ENCODE results near the gene SUMO3. TPM values are rescaled to one million over a fixed set of nuclear protein-coding genes. Genes with fewer than 3 reads are reported as not detected.

The SUMO3 gene
- total and polyA plus RNA-seq, 2 of the 13 experiments (the other 11 are each of a cell fraction or from before 2014, with no cell fraction given): 51.4 to 92.4 TPM

DNA sequence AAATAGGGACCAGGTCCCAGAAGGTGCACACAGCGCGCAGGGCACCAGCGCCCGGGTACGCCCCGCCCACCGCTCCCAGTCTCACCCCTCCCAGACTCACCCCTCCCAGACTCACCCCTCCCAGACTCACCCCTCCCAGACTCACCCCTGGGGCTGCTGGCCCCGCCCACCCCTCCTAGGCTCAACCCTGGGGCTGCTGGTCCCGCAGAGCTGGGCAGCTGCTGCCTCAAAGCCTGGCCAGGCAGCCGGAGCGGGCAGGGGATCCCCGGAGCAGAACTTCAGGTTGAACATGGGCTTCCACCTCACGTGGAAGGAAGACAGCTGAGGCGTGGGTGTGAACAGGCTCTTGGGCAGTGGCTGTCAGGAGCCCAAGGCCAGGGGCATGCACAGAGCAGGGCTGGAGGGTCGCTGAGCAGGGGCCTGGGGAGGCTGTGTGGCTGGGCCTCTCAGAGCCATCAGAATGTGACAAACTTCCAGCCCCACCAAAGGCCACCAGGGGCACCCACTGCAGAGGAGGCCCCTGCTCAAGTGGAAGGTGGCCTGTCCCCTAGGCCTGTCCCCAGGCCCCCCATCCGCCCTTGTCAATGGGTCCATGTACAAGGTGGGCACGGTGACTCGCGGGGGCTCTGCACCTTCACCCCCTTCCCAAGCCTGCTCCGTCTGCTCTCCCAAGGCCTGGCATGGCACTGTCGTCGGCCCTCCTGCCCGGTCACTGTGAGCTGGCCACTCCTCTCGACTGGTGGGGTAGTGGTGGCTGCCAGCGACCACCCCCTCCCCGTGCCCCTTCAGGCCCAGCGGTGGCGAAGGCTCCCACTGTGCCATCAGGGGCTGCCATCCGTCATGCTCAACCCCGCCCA, 20.4 kb upstream of the SUMO3 start:
- H2AFZ ChIP-seq (ENCODE audit: low read length): no peak overlapping the region
- TF ChIP-seq ZSCAN25 (CRISPR knock-in tag; IDR thresholded peaks at IDR 0.05) (0 out of 2 replicates have a peak, but pooled peaks have one; percentile 38), EZH2 (conservative IDR thresholded peaks at IDR 0.05; ENCODE audit: low read depth, low read length) (no peak)
- WGBS (ENCODE audit: low lambda C conversion rate): 74% methylated on average over 10 of the region's 30 CpGs
- H3K4me1 ChIP-seq (ENCODE audit: insufficient read depth, low read length): peaks cover 40% of the 10 kb centered on the region
- H4K20me1 ChIP-seq (ENCODE audit: insufficient read depth, low read length): no peaks in the 10 kb centered on the region
- H3K27ac ChIP-seq (ENCODE audit: extremely low read length, insufficient read depth, low read length): no peak overlapping the region
- H3K9ac ChIP-seq (ENCODE audit: insufficient read depth, low read depth, low read length): no peak overlapping the region
- no peak for FAIRE-seq
- no peaks in the 10 kb centered on the region for H3K9me3 ChIP-seq (ENCODE audit: low read length)
- ChIA-PET CTCF (ENCODE audit: low intra/inter-chr PET ratio, low total read pairs) (no interaction called here), POLR2A (interaction anchor here (1.4 kb wide), 1 partner anchor 31 kb away, joined by 3 read pairs; no protein-coding TSS in a partner anchor)
- no peaks in the 10 kb centered on the region for H3K36me3 ChIP-seq (replicated peaks in 1 of 2; ENCODE audit: control insufficient read depth in 1 of 2, insufficient read depth in 2 of 2, low read length in 2 of 2)
- ATAC-seq: peak; percentile 65
- DNase-seq (ENCODE audit: low spot score): no peak
- H3K4me3 ChIP-seq (replicated peaks in 1 of 3; ENCODE audit: insufficient read depth in 1 of 3, low read depth in 2 of 3, low read length in 3 of 3): no peak overlapping the region
- in situ Hi-C loops (cut with HindIII; ENCODE audit: extremely low pct_ligation_motif_present, low pct_unique_long_range_greater_than_20kb): no loop called here
- H3K4me2 ChIP-seq (ENCODE audit: low read depth, low read length): peak overlapping the region; percentile 7; the same call in 1 of the 2 replicates
- H3K27me3 ChIP-seq (ENCODE audit: control insufficient read depth in 1 of 2, insufficient read depth in 2 of 2, low read length in 2 of 2): peaks cover 6 to 55% of the 10 kb centered on the region in 2 experiments; a peak in 4 of 5 replicates
- BruUV-seq (replicated peaks): no TSS peak
- intact Hi-C loops (cut with micrococcal nuclease; ENCODE audit: unreplicated experiment): no loop called here
- no peaks in the 10 kb centered on the region for H3K79me2 ChIP-seq (ENCODE audit: insufficient read depth, low read length)

- Histone ChIP-seq H3K4me2 (ENCODE audit: low read depth, low read length) (peak overlapping the region; percentile 88; the same call in 1 of the 2 replicates), H2AFZ (ENCODE audit: low read length) (no peak overlapping the region), H3K9me3 (ENCODE audit: low read length) (no peaks in the 10 kb centered on the region), H3K79me2 (ENCODE audit: insufficient read depth, low read length) (no peaks in the 10 kb centered on the region), H3K27ac (ENCODE audit: extremely low read length, insufficient read depth, low read length) (no peak overlapping the region), H3K9ac (ENCODE audit: insufficient read depth, low read depth, low read length) (no peak overlapping the region), H3K27me3 (ENCODE audit: control insufficient read depth in 1 of 2, insufficient read depth in 2 of 2, low read length in 2 of 2) (peaks cover 6 to 48% of the 10 kb centered on the region in 2 experiments; a peak in 4 of 5 replicates), H3K4me3 (replicated peaks in 1 of 3; ENCODE audit: insufficient read depth in 1 of 3, low read depth in 2 of 3, low read length in 3 of 3) (peak overlapping the region in 1 of 3 experiments; percentile 68; a peak in 1 of 6 replicates), H3K4me1 (ENCODE audit: insufficient read depth, low read length) (peaks cover 40% of the 10 kb centered on the region), H3K36me3 (replicated peaks in 1 of 2; ENCODE audit: control insufficient read depth in 1 of 2, insufficient read depth in 2 of 2, low read length in 2 of 2) (no peaks in the 10 kb centered on the region), H4K20me1 (ENCODE audit: insufficient read depth, low read length) (no peaks in the 10 kb centered on the region)
- peak; percentile 19 for ATAC-seq
- no TSS peak for BruUV-seq (replicated peaks)
- 42% methylated on average over 3 of the region's 13 CpGs for WGBS (ENCODE audit: low lambda C conversion rate)
- in situ Hi-C loops (cut with HindIII; ENCODE audit: extremely low pct_ligation_motif_present, low pct_unique_long_range_greater_than_20kb) (no loop called here), intact Hi-C loops (cut with micrococcal nuclease; ENCODE audit: unreplicated experiment) (no loop called here)
- no peak for FAIRE-seq
- ChIA-PET CTCF (ENCODE audit: low intra/inter-chr PET ratio, low total read pairs) (no interaction called here), POLR2A (interaction anchor here (1.2 to 1.4 kb wide), 2 partner anchors 20 to 32 kb away, joined by 3 to 5 read pairs; partner anchors contain the start of gene SUMO3)
- DNase-seq (ENCODE audit: low spot score): no peak
- TF ChIP-seq ZFP90 (CRISPR knock-in tag; IDR thresholded peaks at IDR 0.05; ENCODE audit: borderline replicate concordance) (no peak), FOXO4 (CRISPR knock-in tag; conservative IDR thresholded peaks at IDR 0.05) (no peak), RXRB (CRISPR knock-in tag; IDR thresholded peaks at IDR 0.05; ENCODE audit: borderline replicate concordance) (no peak), IKZF5 (CRISPR knock-in tag; IDR thresholded peaks at IDR 0.05) (no peak), TAF1 (CRISPR knock-in tag; IDR thresholded peaks at IDR 0.05) (no peak), ZNF143 (CRISPR knock-in tag; IDR thresholded peaks at IDR 0.05) (no peak), GATAD2A (CRISPR knock-in tag; IDR thresholded peaks at IDR 0.05) (no peak), ZNF761 (CRISPR knock-in tag; conservative IDR thresholded peaks at IDR 0.05) (no peak), HOXA7 (CRISPR knock-in tag; IDR thresholded peaks at IDR 0.05) (no peak), BRD4 (CRISPR knock-in tag; IDR thresholded peaks at IDR 0.05) (no peak), TSC22D2 (CRISPR knock-in tag; IDR thresholded peaks at IDR 0.05; ENCODE audit: borderline replicate concordance) (no peak), NR3C1 (CRISPR knock-in tag; IDR thresholded peaks at IDR 0.05) (no peak)
- TF ChIP-seq, protein P1, sequence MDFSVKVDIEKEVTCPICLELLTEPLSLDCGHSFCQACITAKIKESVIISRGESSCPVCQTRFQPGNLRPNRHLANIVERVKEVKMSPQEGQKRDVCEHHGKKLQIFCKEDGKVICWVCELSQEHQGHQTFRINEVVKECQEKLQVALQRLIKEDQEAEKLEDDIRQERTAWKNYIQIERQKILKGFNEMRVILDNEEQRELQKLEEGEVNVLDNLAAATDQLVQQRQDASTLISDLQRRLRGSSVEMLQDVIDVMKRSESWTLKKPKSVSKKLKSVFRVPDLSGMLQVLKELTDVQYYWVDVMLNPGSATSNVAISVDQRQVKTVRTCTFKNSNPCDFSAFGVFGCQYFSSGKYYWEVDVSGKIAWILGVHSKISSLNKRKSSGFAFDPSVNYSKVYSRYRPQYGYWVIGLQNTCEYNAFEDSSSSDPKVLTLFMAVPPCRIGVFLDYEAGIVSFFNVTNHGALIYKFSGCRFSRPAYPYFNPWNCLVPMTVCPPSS (IDR thresholded peaks at IDR 0.05): no peak
Observed at GRCh38 chr21:44837537-44837936, 19.7 kb upstream of the SUMO3 start.
